Measurements from ENCODE around the gene GALNT11.

The GALNT11 gene

DNA sequence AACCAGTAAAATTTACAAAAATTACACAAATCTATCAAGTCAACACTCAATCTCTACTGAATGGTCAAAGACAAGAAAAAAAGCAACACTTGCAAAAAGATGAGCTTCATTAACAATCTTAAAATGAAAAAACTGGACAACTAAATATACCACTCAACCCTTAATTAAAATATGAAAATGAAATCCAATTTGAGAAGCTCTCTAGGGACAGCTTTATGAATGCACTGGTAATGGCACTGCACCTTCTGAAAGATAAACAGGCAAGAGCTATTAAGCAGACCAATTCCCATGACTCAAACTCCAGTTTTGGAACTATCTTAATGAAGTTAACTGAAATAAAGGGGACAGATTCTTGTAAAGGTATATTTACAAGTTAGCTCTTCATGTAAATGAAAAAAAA, 135.7 kb downstream of the GALNT11 start:
- no peak for DNase-seq

DNA sequence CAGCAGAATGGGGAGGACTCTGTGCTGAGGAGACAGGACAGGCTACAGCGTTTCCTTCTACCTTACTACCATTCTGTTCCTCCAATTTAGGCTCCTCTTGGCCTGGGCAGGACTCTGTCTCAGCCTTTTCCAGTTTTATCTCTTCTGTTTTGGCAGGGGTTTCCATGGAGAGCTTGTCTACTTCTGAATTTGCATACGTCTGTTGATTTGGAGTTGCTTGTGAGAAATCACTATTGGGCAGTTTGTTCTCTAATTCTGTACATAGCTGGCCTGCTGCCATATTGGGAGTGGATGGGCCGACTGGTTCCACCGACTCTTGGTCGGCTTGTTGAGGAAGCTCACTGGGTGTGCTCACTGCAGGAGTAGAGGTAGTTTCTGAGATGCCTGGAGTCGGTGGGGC, 136.8 kb downstream of the GALNT11 start:
- no peak for DNase-seq

Measured in NCI-H2081 (cell line).